H1 (cell line): ENCODE measurements around the gene SIPA1L3. TPM values are rescaled to one million over a fixed set of nuclear protein-coding genes. Genes with fewer than 3 reads are reported as not detected.

ENCODE experiments used
- EGR1 ChIP-seq: IDR thresholded peaks from 2 replicates; pipeline ENCODE4 v1.6.1; 2011; ENCODE audit warnings: low read depth, low read length, borderline replicate concordance
- polyA plus RNA-seq, 7 experiments: library from polyadenylated mRNA; depleted of rRNA in 3 of 7; stranded (reverse) in 5 of 7; unstranded in 2 of 7; fragments of >200 nt in 5 of 7; fragments of 200-250 nt in 2 of 7; gene quantifications; 1 replicate in 5 of 7; 2 replicates in 1 of 7; 4 replicates in 1 of 7; pipeline versions ENCODE4 v1.2.1 to v1.2.3, GENCODE V29; 2011 to 2013; ENCODE audit warnings: missing spikeins in 2 of 7, mixed read lengths in 2 of 7
- total RNA-seq: library from RNA; stranded (reverse); fragmentation: NEBNext Ultra II Directional; extraction: Animal tissue kit (Norgen Biotek cat#: 25700); gene quantifications from 2 replicates; pipeline ENCODE4 v1.2.1, GENCODE V29; 2021

Gene SIPA1L3
- total and polyA plus RNA-seq, 2 of the 8 experiments (the other 6 are each of a cell fraction or from before 2014, with no cell fraction given), result 15.0 to 54.9 TPM

GRCh38 chr19:38006361-38007045 is 99.5 kb downstream of the SIPA1L3 start (continued):
- no peak for TF ChIP-seq EGR1
